GM19025 (cell line): Measurements from ENCODE around the gene NTRK1.

Experiments
- ATAC-seq: cut with Tn5 transposase; IDR thresholded peaks from one replicate; pipeline ENCODE4 v1.9.1; 2021; ENCODE audit warnings: mild to moderate bottlenecking, low read depth, moderate library complexity; ENCODE audit not compliant: unreplicated experiment

Gene NTRK1

DNA sequence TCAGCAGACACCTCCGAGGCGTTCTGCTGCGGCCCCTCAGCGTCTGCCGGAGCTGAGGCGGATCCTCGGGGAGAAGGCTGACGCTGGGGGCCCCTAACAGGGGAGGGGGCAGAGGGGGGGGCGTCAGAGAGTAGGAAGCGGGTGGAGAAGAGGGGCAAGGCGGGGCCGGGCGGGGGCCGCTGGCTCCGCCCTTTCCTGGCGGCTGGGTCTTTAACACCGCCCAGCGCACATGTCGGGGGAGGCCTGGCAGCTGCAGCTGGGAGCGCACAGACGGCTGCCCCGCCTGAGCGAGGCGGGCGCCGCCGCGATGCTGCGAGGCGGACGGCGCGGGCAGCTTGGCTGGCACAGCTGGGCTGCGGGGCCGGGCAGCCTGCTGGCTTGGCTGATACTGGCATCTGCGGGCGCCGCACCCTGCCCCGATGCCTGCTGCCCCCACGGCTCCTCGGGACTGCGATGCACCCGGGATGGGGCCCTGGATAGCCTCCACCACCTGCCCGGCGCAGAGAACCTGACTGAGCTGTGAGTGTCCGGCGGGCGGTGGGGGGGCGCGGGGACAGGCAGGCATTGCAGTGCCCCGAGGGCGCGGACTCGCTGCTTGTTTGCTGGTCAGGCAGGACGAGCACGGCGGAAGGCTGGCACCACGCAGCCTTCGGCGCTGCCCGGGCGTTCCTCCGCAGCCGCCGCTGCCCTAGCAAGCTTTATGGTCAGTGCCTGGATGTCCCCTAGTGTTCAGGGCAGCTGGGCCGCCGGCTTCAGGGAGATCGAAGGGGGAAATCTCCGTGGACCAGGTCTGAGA, at the start of gene NTRK1:
Gene NTRK1, plus strand, starts transcription at position 238 of the 796 bp plus-strand sequence. Its CDS starts 70 bp downstream, at position 308.
- no peak for ATAC-seq

- no peak for ATAC-seq
Measured at GRCh38 chr1:156811168-156811567, 49.5 kb upstream of the NTRK1 start.

GRCh38 chr1:156812293-156812990, 48.2 kb upstream of the NTRK1 start:
- ATAC-seq: no peak

DNA sequence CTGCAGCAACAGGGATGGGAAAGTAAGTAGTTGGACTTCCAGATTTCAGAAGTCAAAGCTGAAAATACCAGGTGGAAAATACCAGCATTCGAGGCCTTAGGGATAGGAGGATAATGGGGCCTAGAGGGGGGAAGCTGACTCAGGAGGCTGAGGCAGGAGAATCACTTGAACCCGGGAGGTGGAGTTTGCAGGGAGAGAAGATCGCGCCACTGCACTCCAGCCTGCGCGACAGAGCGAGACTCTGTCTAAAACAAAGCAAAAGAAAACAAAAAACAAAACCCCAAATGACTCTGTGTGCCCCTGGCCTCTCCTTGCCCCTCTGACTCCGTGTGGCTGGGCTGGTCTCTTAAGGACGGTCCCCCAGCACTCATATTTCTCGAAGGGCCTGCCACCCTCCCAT, 47.4 kb upstream of the NTRK1 start:
- ATAC-seq: no peak

DNA sequence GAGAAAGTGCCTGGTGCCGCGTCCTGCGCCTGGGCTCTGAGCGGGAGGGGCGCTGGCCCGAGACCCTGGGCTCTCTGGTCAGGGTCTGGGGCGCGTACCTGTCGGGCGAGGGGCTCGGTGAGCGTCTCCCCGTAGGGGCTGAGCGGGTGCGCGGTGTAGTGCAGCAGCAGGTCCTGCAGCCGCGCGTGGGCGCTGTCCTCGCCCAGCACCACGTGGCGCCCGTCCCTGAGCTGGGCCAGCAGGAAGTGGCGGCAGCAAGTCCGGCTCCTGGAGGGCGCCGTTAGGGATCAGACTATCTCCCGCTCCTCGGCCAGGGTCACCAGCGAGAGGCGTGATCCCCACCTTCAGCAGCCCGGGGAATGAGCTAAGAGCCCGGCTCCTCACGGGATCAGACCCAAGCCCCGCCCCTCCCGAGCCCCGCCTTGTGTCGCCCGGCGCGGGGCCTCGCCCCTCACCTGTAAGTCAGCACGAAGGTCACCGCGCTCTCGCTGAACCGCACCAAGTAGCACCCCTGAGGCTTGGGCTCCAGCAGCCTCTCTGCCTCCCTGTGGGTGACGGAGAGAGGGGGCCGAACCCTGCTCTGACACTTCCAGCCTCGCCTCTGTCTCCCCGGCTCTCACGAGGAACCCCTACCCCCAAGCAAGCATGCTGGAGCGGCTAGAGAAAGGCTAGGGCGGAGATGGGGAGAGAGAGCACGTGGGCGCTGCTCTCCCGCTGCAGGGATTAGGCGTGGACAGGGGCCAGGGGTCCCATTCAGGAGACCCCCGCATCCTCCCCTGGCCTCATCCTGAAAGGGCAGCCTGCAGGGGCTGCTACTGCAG, 46.7 kb upstream of the NTRK1 start:
- no peak for ATAC-seq

DNA sequence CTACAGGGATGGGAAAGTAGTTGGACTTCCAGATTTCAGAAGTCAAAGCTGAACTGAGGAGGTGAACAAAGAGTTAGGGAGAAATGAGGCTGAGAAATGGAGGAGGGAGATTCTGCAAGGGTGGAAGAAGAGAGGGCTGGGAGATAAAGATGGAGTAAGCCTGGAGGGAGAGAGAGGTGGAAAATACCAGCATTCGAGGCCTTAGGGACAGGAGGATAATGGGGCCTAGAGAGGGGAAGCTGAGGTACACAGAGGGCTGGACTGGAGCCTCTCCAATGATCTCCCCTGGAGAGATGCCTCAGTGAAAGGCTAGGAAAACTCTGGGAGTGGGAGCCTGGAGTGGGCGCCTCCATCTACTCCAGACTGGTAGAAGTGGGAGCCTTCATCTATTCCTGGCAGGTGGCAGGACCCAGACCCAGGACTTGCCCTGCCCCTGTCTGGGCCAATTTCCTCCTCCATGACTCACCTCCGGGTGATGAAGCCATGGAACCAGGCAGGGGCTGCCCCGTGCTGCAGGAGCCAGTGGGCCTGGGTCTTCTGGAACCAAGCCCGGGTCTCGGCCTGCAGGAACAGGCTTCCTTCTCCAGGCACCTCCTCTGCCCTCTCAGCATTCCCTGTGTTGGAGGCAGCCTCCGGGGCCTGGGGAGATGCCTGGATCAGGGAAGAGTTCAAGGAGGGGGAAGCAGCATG, 45.9 kb upstream of the NTRK1 start:
- no peak for ATAC-seq

DNA sequence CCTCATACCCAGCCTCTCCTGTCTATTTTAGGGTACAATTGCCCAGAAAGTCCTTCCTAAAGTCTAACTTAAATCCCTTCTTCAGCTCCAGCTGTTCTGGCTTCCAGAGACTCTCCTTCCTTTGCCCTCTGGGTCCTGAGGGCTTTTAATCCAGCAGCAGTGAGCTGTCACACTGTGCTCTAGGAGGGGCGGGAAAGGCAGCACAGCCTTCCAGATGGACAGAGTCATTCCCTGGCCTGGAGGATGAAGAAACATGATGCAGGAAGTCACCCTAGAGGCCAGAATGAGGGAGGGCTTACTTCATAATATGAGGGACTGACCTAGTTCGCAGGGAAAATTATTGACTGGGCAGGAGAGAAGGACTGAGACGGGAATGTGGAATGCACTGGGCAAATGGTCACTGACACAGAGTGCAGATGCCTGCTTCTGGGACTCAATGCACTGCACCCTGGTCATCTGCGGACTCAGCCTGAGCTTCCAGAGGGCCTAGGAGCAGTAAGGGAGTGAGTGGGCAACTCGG, 45.3 kb upstream of the NTRK1 start:
- no peak for ATAC-seq

GRCh38 chr1:156815961-156816422, 44.7 kb upstream of the NTRK1 start:
- ATAC-seq: no peak

GRCh38 chr1:156816561-156817328, 43.9 kb upstream of the NTRK1 start, which contains the start of gene SH2D2A:
TSS of gene SH2D2A (minus strand) at chr1:156816848. CDS start at chr1:156816708, 140 bp downstream.
- ATAC-seq: peak; percentile 76

- no peak for ATAC-seq
Measured at GRCh38 chr1:156821801-156822200, 38.9 kb upstream of the NTRK1 start.

DNA sequence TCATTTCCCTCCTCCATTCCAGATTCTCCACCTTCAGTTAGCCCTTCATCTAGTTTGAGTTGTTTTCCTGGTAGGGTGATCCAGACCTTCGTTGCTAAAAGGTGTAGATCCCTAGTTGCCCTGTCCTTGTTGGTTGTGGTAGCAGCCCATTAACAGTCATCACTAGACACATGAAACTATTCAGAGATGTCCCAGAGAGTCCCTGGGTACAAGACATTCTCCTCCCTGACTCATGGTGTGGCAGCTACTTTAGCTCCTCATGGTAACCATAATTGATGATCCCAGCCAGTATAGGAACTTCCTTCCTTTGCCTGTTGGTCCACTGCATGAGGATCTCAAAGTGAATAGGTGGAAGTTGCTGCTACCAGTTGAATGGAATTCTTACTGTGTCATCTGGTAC, 38.0 kb upstream of the NTRK1 start:
- ATAC-seq: no peak

DNA sequence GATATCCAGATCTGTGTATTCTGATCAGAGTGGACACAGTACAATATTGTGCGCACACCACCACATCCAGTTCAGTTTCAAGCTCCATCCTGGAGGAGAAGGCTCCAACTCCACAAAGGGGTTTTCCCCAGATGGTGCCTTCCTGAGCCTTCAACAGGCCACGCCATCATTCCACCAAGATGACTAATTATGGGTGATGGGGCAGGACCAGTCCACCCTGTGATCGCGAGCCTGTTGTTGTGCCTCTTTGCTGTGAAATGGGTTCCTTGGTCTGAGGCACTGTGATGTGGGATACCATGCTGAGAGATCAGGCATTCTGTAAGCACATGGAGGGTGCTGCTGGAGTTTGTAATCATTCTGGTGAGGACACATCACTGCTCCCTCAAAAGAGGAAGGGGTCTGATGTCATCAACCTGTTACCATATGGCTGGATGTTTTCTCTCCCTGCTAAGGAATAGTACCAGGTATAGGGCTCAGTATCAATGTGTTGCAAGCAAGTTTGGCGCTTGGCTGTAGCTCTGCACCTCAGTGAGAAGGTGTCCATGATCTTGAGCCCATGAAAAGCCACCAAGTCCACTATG, 37.4 kb upstream of the NTRK1 start:
- no peak for ATAC-seq

DNA sequence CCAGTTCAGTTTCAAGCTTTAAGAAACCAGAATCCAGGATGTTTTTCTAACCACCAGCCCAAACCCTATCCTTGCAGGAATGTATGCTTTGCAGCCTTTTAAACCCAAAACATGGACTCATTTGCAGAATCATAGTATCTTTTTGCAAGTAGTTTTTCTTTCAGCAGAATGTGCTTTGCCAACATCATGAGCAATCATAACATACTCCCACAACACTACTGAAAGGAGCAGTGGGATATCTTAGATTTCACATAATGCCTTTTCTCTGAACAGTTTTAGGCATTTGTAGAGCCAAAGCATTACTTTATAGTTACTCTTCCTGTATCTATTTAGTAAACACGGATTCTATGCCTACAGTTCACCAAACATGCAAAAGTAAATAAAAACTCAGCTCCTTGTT, 34.0 kb upstream of the NTRK1 start:
- no peak for ATAC-seq

GRCh38 chr1:156828400-156829124, 32.1 kb upstream of the NTRK1 start:
- ATAC-seq: no peak

DNA sequence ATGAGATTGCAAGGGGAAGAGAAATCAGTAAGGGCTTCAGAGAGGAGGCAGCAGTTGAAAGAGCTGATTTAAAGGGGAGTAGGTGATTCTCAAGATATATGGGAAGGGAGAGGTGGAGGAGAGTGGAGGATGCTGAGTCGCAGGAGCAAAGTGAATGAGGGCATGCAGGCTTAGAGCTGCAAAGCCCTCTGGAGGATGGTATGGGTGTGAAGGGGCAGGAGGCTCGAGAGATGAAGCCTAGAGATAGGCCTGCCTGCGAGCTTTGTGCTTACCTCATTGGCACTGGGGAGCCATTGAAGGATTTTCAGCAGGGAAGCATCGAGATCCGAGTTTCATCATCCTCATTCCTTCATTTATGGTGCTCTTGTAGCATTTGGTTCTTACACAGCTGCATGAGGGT, 28.2 kb upstream of the NTRK1 start:
- ATAC-seq: no peak

- no peak for ATAC-seq
Measured at GRCh38 chr1:156833603-156834002, 27.1 kb upstream of the NTRK1 start.

- no peak for ATAC-seq
Measured at GRCh38 chr1:156834322-156834721, 26.3 kb upstream of the NTRK1 start.

- ATAC-seq: peak; percentile 64
Measured at GRCh38 chr1:156836041-156836654, 24.5 kb upstream of the NTRK1 start.
